GM19397 (cell line): Measurements from ENCODE around the gene ZFC3H1.
"Not testable (repeated sequence)": the region's sequence is repeated elsewhere in the genome, so short reads cannot be mapped to it uniquely, and the experiment has no call there.

Source experiments
- ATAC-seq: cut with Tn5 transposase; IDR thresholded peaks from one replicate; pipeline ENCODE4 v1.9.1; 2021; ENCODE audit warnings: mild to moderate bottlenecking, moderate library complexity; ENCODE audit not compliant: unreplicated experiment

ZFC3H1 gene

GRCh38 chr12:71582925-71583324 is 80.7 kb downstream of the ZFC3H1 start:
- no peak for ATAC-seq

- no peak for ATAC-seq
Observed at GRCh38 chr12:71581206-71581605, 82.4 kb downstream of the ZFC3H1 start.

- ATAC-seq, result no peak
Observed at GRCh38 chr12:71578694-71579258, 84.9 kb downstream of the ZFC3H1 start.

- no peak for ATAC-seq
Observed at GRCh38 chr12:71576496-71576895, 87.2 kb downstream of the ZFC3H1 start.

- not testable (repeated sequence) for ATAC-seq
Observed at GRCh38 chr12:71569885-71570284, 93.8 kb downstream of the ZFC3H1 start.

- no peak for ATAC-seq
Observed at GRCh38 chr12:71567537-71567936, 96.1 kb downstream of the ZFC3H1 start.

- ATAC-seq, result no peak
Observed at GRCh38 chr12:71566655-71567054, 97.0 kb downstream of the ZFC3H1 start.

GRCh38 chr12:71565535-71565934 is 98.1 kb downstream of the ZFC3H1 start:
- no peak for ATAC-seq

- no peak for ATAC-seq
Observed at GRCh38 chr12:71562676-71563595, 100.7 kb downstream of the ZFC3H1 start.
